CD4-positive, alpha-beta T cell treated with Interleukin-1 beta for 1 hour (primary cell): ENCODE measurements around the gene RPS3.
A peak's percentile ranks its signal among the peaks of the same experiment; 100 is the strongest.

Experiments used
- DNase-seq, 2 donors: peaks; one replicate each; pipeline ENCODE4 v3.0.0-alpha.2; 2020 to 2022

RPS3 gene

GRCh38 chr11:75420224-75421034 is 21.1 kb downstream of the RPS3 start:
- no peak for DNase-seq

- no peak for DNase-seq
These were observed 21.8 kb downstream of the RPS3 start for GRCh38 chr11:75421035-75421602.

GRCh38 chr11:75421902-75422247 is 22.6 kb downstream of the RPS3 start:
- no peak for DNase-seq

GRCh38 chr11:75422248-75423231 is 23.2 kb downstream of the RPS3 start:
- no peak for DNase-seq

GRCh38 chr11:75423721-75424120 is 24.4 kb downstream of the RPS3 start:
- DNase-seq = no peak

- DNase-seq = no peak
These were observed 25.1 kb downstream of the RPS3 start for GRCh38 chr11:75424396-75424795.

- no peak for DNase-seq
These were observed 26.1 kb downstream of the RPS3 start for GRCh38 chr11:75425422-75425821.

GRCh38 chr11:75426720-75427086 is 27.4 kb downstream of the RPS3 start:
- no peak for DNase-seq

GRCh38 chr11:75427181-75427580 is 27.9 kb downstream of the RPS3 start:
- no peak for DNase-seq

- peak; percentile 78 to 81 for DNase-seq
These were observed 29.0 kb downstream of the RPS3 start for GRCh38 chr11:75428281-75428724.

GRCh38 chr11:75428989-75429640 is 29.8 kb downstream of the RPS3 start:
- DNase-seq = no peak

- DNase-seq = no peak
These were observed 30.3 kb downstream of the RPS3 start for GRCh38 chr11:75429641-75429901.

- DNase-seq = peak; percentile 58 to 67
These were observed 30.8 kb downstream of the RPS3 start for GRCh38 chr11:75429902-75430713.

GRCh38 chr11:75430714-75431532 is 31.6 kb downstream of the RPS3 start:
- no peak for DNase-seq

GRCh38 chr11:75431533-75432525 is 32.5 kb downstream of the RPS3 start:
- no peak for DNase-seq

- DNase-seq = no peak
These were observed 33.6 kb downstream of the RPS3 start, which contains the start of gene KLHL35 for GRCh38 chr11:75432911-75433321. KLHL35 (minus strand) TSS chr11:75433203; CDS start chr11:75430629, 2,574 bp downstream.

GRCh38 chr11:75433443-75433842 is 34.1 kb downstream of the RPS3 start:
- DNase-seq = no peak

- no peak for DNase-seq
These were observed 34.7 kb downstream of the RPS3 start for GRCh38 chr11:75434051-75434450.

GRCh38 chr11:75434886-75435570 is 35.7 kb downstream of the RPS3 start:
- DNase-seq = no peak
